Right renal pelvis (tissue), 4 donors: ENCODE data around the gene SFXN2. TPM values are rescaled to one million over a fixed set of nuclear protein-coding genes. Genes with fewer than 3 reads are reported as not detected.
"Not testable (repeated sequence)": the region's sequence is repeated elsewhere in the genome, so short reads cannot be mapped to it uniquely, and the experiment has no call there.

Experiments used
- DNase-seq, 4 donors: peaks; one replicate each; pipeline ENCODE4 v3.0.0-alpha.2; 2013; ENCODE audit warnings: low read depth in 4 of 4, low spot score in 3 of 4, missing footprints in 1 of 4
- polyA plus RNA-seq, 4 donors: library from polyadenylated mRNA; unstranded; fragments of 120-200 nt; gene quantifications; one replicate each; pipeline ENCODE4 v1.2.1, GENCODE V29; 2013; ENCODE audit not compliant: insufficient read length in 4 of 4

Gene SFXN2
- 10 to 100 TPM; 47.7 to 62.7 (median 49.0) TPM for polyA plus RNA-seq

GRCh38 chr10:102714621-102715455 is at the start of gene SFXN2:
TSS of gene SFXN2 (plus strand) at chr10:102714636. CDS start at chr10:102726637, 12,001 bp downstream.
- no peak for DNase-seq

GRCh38 chr10:102665904-102666509 is 48.4 kb upstream of the SFXN2 start:
- no peak for DNase-seq

GRCh38 chr10:102667411-102667810 is 47.0 kb upstream of the SFXN2 start:
- not testable (repeated sequence) for DNase-seq

- no peak for DNase-seq
Observed at GRCh38 chr10:102668326-102669107, 45.9 kb upstream of the SFXN2 start.

- DNase-seq, result no peak
Observed at GRCh38 chr10:102669206-102670064, 45.0 kb upstream of the SFXN2 start.

GRCh38 chr10:102670065-102670670 is 44.3 kb upstream of the SFXN2 start:
- no peak for DNase-seq

GRCh38 chr10:102670871-102671434 is 43.5 kb upstream of the SFXN2 start:
- DNase-seq, result no peak

- DNase-seq, result no peak
Observed at GRCh38 chr10:102673236-102673818, 41.1 kb upstream of the SFXN2 start.

GRCh38 chr10:102673819-102674511 is 40.5 kb upstream of the SFXN2 start:
- no peak for DNase-seq

GRCh38 chr10:102674566-102674965 is 39.9 kb upstream of the SFXN2 start:
- DNase-seq, result no peak

- no peak for DNase-seq
Observed at GRCh38 chr10:102675011-102675665, 39.3 kb upstream of the SFXN2 start.

- no peak for DNase-seq
Observed at GRCh38 chr10:102675666-102676533, 38.5 kb upstream of the SFXN2 start.

- no peak for DNase-seq
Observed at GRCh38 chr10:102676534-102677315, 37.7 kb upstream of the SFXN2 start.

- no peak for DNase-seq
Observed at GRCh38 chr10:102677331-102678067, 36.9 kb upstream of the SFXN2 start.

- no peak for DNase-seq
Observed at GRCh38 chr10:102678068-102678400, 36.4 kb upstream of the SFXN2 start.

- DNase-seq, result no peak
Observed at GRCh38 chr10:102678842-102679289, 35.6 kb upstream of the SFXN2 start.
